HepG2 (cell line): Measurements from ENCODE around the gene SHROOM1. TPM values are rescaled to one million over a fixed set of nuclear protein-coding genes. Genes with fewer than 3 reads are reported as not detected.

ENCODE experiments used
- ATAC-seq: fragments of 200-7000 bp; cut with Tn5 transposase; 3 replicates; pipeline ENCODE4 v1.9.1; 2020; ENCODE audit warnings: mild to moderate bottlenecking, moderate library complexity
- BruUV-seq: library from RNA; stranded (reverse); fragments of 400-500 nt; replicated peaks from 2 replicates; lab custom pipeline; 2021; lab: Mats Ljungman, UMichigan
- CTCF ChIA-PET: fragments of 300-600 bp; formaldehyde crosslinking; extraction: SDS; loops from one replicate; lab custom pipeline; 2021; ENCODE audit warnings: low total read pairs, inconsistent platforms, low intra/inter-chr PET ratio; lab: Yijun Ruan, JAX
- POLR2A ChIA-PET: fragments of 350-600 bp; sonication (Branson Sonifier 250); formaldehyde crosslinking; loops from one replicate; lab custom pipeline; 2020; ENCODE audit warnings: antibody characterized with exemption, inconsistent platforms; lab: Yijun Ruan, JAX
- DNase-seq: peaks from one replicate; pipeline ENCODE4 v3.0.0-alpha.2; 2015; ENCODE audit warnings: low spot score
- FAIRE-seq: peaks from 3 replicates; lab custom pipeline; 2011; peaks lifted over from hg19 to GRCh38; lab: Jason Lieb, UNC
- H2AFZ ChIP-seq: one replicate; pipeline ENCODE4 v1.6.1; 2011; ENCODE audit warnings: low read length, inconsistent platforms
- H3K27ac ChIP-seq: fragments of 300-600 bp; 3 replicates; pipeline ENCODE4 v1.8.0; 2011; ENCODE audit warnings: mixed run types, mild to moderate bottlenecking, mixed read lengths, low read length, inconsistent platforms; ENCODE audit not compliant: insufficient read depth; ENCODE audit errors: extremely low read length
- H3K27me3 ChIP-seq, 2 experiments: fragments of 200-600 bp in 1 of 2; 2 replicates in 1 of 2; 3 replicates in 1 of 2; pipeline versions ENCODE4 v1.6.0 to v1.8.0; 2011; ENCODE audit warnings: low read length in 2 of 2, mild to moderate bottlenecking in 2 of 2, moderate library complexity in 2 of 2, inconsistent platforms in 1 of 2; ENCODE audit not compliant: insufficient read depth in 2 of 2, control insufficient read depth in 1 of 2
- H3K36me3 ChIP-seq, 2 experiments: fragments of 200-600 bp in 1 of 2; replicated peaks in 1 of 2; 2 replicates in 1 of 2; 3 replicates in 1 of 2; pipeline versions ENCODE4 v1.5.1 to v1.8.0; 2011; ENCODE audit warnings: low read length in 2 of 2, inconsistent platforms in 1 of 2; ENCODE audit not compliant: insufficient read depth in 2 of 2, control insufficient read depth in 1 of 2
- H3K4me1 ChIP-seq: 2 replicates; pipeline ENCODE4 v1.5.1; 2012; ENCODE audit warnings: low read length, inconsistent platforms; ENCODE audit not compliant: insufficient read depth
- H3K4me2 ChIP-seq: 2 replicates; pipeline ENCODE4 v1.6.0; 2011; ENCODE audit warnings: low read depth, low read length, inconsistent platforms
- H3K4me3 ChIP-seq, 3 experiments: fragments of 200-600 bp in 1 of 3; sonication (generic), shearing (Covaris generic) in 1 of 3; replicated peaks in 1 of 3; 2 replicates each; pipeline ENCODE4 v1.5.1; 2011 to 2016; ENCODE audit warnings: low read length in 3 of 3, inconsistent platforms in 2 of 3, low read depth in 2 of 3, mild to moderate bottlenecking in 2 of 3, control low read depth in 1 of 3, mixed read lengths in 1 of 3; ENCODE audit not compliant: insufficient read depth in 1 of 3
- H3K79me2 ChIP-seq: one replicate; pipeline ENCODE4 v1.6.1; 2011; ENCODE audit warnings: low read length, inconsistent platforms; ENCODE audit not compliant: insufficient read depth
- H3K9ac ChIP-seq: 2 replicates; pipeline ENCODE4 v1.6.0; 2011; ENCODE audit warnings: mild to moderate bottlenecking, low read depth, low read length, inconsistent platforms; ENCODE audit not compliant: insufficient read depth
- H3K9me3 ChIP-seq: 2 replicates; pipeline ENCODE4 v1.5.1; 2012; ENCODE audit warnings: mild to moderate bottlenecking, low read length
- H4K20me1 ChIP-seq: 2 replicates; pipeline ENCODE4 v1.6.0; 2011; ENCODE audit warnings: inconsistent platforms, mild to moderate bottlenecking, low read length, moderate library complexity; ENCODE audit not compliant: insufficient read depth
- ATRX ChIP-seq: sonication (generic); formaldehyde crosslinking; IDR thresholded peaks from 2 replicates; pipeline ENCODE4 v1.4.0; 2020; ENCODE audit warnings: missing genetic modification reagents, borderline replicate concordance
- CREM ChIP-seq, 2 experiments: sonication (generic) in 1 of 2; formaldehyde crosslinking in 1 of 2; IDR thresholded peaks; 2 replicates each; pipeline versions ENCODE4 v1.4.0 to v1.6.1; 2016 to 2020; ENCODE audit warnings: antibody characterized with exemption in 1 of 2, mild to moderate bottlenecking in 1 of 2, missing genetic modification reagents in 1 of 2
- ELF3 ChIP-seq: IDR thresholded peaks from 2 replicates; pipeline ENCODE4 v1.6.1; 2016; ENCODE audit warnings: missing genetic modification reagents, missing compliant biosample characterization
- GFI1 ChIP-seq: sonication (generic); formaldehyde crosslinking; IDR thresholded peaks from 2 replicates; pipeline ENCODE4 v1.5.0; 2020; ENCODE audit warnings: missing genetic modification reagents, mild to moderate bottlenecking, borderline replicate concordance
- HNF4G ChIP-seq, 2 experiments: sonication (generic) in 1 of 2; formaldehyde crosslinking in 1 of 2; IDR thresholded peaks; 2 replicates each; pipeline versions ENCODE4 v1.4.0 to v1.6.1; 2011 to 2020; ENCODE audit warnings: borderline replicate concordance in 2 of 2, low read depth in 2 of 2, mild to moderate bottlenecking in 2 of 2, low read length in 1 of 2, missing genetic modification reagents in 1 of 2, moderate library complexity in 1 of 2
- MIXL1 ChIP-seq: IDR thresholded peaks from 2 replicates; pipeline ENCODE4 v1.6.1; 2016
- MTA1 ChIP-seq: sonication (generic); formaldehyde crosslinking; IDR thresholded peaks from 2 replicates; pipeline ENCODE4 v1.4.0; 2020; ENCODE audit warnings: missing genetic modification reagents, mild to moderate bottlenecking, borderline replicate concordance
- MTA3 ChIP-seq: sonication (generic); formaldehyde crosslinking; IDR thresholded peaks from 2 replicates; pipeline ENCODE4 v1.4.0; 2020; ENCODE audit warnings: missing genetic modification reagents
- MXI1 ChIP-seq: IDR thresholded peaks from 3 replicates; pipeline ENCODE4 v1.6.1; 2012; ENCODE audit warnings: low read depth, low read length, inconsistent platforms, borderline replicate concordance
- PAWR ChIP-seq: sonication (generic); formaldehyde crosslinking; IDR thresholded peaks from 2 replicates; pipeline ENCODE4 v1.4.0; 2020; ENCODE audit warnings: missing genetic modification reagents, mild to moderate bottlenecking, borderline replicate concordance
- TCF7L2 ChIP-seq: IDR thresholded peaks from 2 replicates; pipeline ENCODE4 v1.6.1; 2011; ENCODE audit warnings: mild to moderate bottlenecking, low read depth, low read length, moderate library complexity
- TEAD2 ChIP-seq: sonication (generic); formaldehyde crosslinking; IDR thresholded peaks from 2 replicates; pipeline ENCODE4 v1.9.0; 2021; ENCODE audit warnings: missing genetic modification reagents
- ZBTB42 ChIP-seq: sonication (generic); formaldehyde crosslinking; IDR thresholded peaks from 2 replicates; pipeline ENCODE4 v1.5.0; 2020; ENCODE audit warnings: mild to moderate bottlenecking, missing genetic modification reagents
- ZBTB43 ChIP-seq: sonication (generic); formaldehyde crosslinking; conservative IDR thresholded peaks from 2 replicates; pipeline ENCODE4 v1.4.0; 2020; ENCODE audit warnings: missing genetic modification reagents
- ZKSCAN5 ChIP-seq: sonication (generic); formaldehyde crosslinking; IDR thresholded peaks from 2 replicates; pipeline ENCODE4 v1.5.1; 2020; ENCODE audit warnings: mild to moderate bottlenecking, missing genetic modification reagents
- ZNF234 ChIP-seq: sonication (generic); formaldehyde crosslinking; conservative IDR thresholded peaks from 2 replicates; pipeline ENCODE4 v1.5.1; 2020; ENCODE audit warnings: mild to moderate bottlenecking, missing genetic modification reagents
- ZNF253 ChIP-seq: sonication (generic); formaldehyde crosslinking; IDR thresholded peaks from 2 replicates; pipeline ENCODE4 v1.8.0; 2022; ENCODE audit warnings: mild to moderate bottlenecking, missing genetic modification reagents, borderline replicate concordance
- ZNF460 ChIP-seq: sonication (generic); formaldehyde crosslinking; IDR thresholded peaks from 2 replicates; pipeline ENCODE4 v1.5.1; 2020; ENCODE audit warnings: missing genetic modification reagents, mild to moderate bottlenecking, borderline replicate concordance
- ZNF501 ChIP-seq: sonication (generic); formaldehyde crosslinking; IDR thresholded peaks from 2 replicates; pipeline ENCODE4 v1.5.1; 2020; ENCODE audit warnings: mild to moderate bottlenecking, moderate library complexity, missing genetic modification reagents
- ZNF547 ChIP-seq: sonication (generic); formaldehyde crosslinking; IDR thresholded peaks from 2 replicates; pipeline ENCODE4 v1.5.1; 2020; ENCODE audit warnings: mild to moderate bottlenecking, missing genetic modification reagents
- ZNF644 ChIP-seq: IDR thresholded peaks from 2 replicates; pipeline ENCODE4 v1.6.1; 2016; ENCODE audit warnings: low read depth
- WGBS: methylation state at CpG from one replicate; pipeline ENCODE4 v1.1.6; 2017; ENCODE audit warnings: low lambda C conversion rate; 5-methylcytosine and 5-hydroxymethylcytosine counted together
- in situ Hi-C: cut with HindIII; loops from 2 replicates; pipeline ENCODE4 v1.10.0; 2017; ENCODE audit warnings: low pct_unique_long_range_greater_than_20kb; ENCODE audit not compliant: extremely low pct_ligation_motif_present
- intact Hi-C: fragments of 100-400 bp; cut with micrococcal nuclease; formaldehyde crosslinking; loops from one replicate; pipeline ENCODE4 v1.10.0; 2022; ENCODE audit not compliant: unreplicated experiment
- polyA plus RNA-seq, 8 experiments: library from polyadenylated mRNA; depleted of rRNA in 3 of 8; stranded (reverse) in 7 of 8; unstranded in 1 of 8; fragments of >200 nt; fragmentation: Illumina TruSeq in 4 of 8; extraction: Trizol in 4 of 8; gene quantifications; 2 replicates each; pipeline versions ENCODE4 v1.2.1 to v1.2.3, GENCODE V29; 2011 to 2016; ENCODE audit warnings: low read depth in 4 of 8, missing spikeins in 1 of 8, mixed read lengths in 1 of 8; ENCODE audit not compliant: insufficient read depth in 1 of 8
- total RNA-seq, 5 experiments: library from RNA; depleted of rRNA; stranded (reverse); fragments of >200 nt; fragmentation: Illumina TruSeq; extraction: Trizol; gene quantifications; 2 replicates each; pipeline ENCODE4 v1.2.3, GENCODE V29; 2016; ENCODE audit warnings: low read depth in 1 of 5
- TF ChIP-seq, protein P1 (sequence below): sonication (generic); formaldehyde crosslinking; IDR thresholded peaks from 2 replicates; pipeline ENCODE4 v1.4.0; 2020; ENCODE audit warnings: missing genetic modification reagents

SHROOM1 gene
- total and polyA plus RNA-seq, 2 of the 13 experiments (the other 11 are each of a cell fraction or from before 2014, with no cell fraction given) = 18.2 to 25.7 TPM

DNA sequence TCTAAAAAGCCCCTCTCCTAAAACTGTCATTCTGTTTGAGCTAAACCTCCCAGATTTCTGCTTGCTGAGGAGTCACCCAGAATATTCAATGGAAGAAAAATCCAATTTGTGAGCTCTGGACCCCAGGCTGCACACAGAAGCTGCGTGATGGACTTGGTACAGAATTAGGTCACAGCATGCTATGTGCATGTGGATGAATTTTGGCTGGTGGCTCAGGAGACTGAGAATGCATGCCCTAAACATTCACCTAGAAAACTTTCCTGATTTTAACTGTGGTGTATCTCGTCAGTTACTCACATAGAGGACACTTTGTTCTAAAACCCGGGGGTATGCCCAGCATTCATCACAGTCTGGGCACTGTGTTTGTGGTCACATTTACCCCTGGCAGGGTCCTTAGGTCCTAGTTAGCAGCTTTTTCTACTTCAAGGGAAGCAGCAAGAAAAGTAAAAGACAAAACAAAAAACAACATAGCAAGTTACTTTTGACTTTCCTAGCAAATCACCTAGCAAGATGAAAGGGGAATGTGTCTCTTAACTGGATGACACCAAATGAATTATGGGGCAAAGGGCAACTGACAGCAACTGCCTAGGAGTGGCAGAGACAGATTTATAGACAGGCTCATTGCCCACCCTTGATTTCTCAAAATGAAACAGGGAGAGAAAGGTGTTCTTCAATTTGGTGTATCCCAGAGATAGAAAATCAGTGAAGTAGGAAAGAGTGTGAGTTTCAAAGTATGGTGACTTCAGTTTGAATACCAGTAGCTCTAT, 8.3 kb upstream of the SHROOM1 start:
- Histone ChIP-seq H3K36me3 (no peaks in the 10 kb centered on the region), H3K4me1 (peaks cover 83% of the 10 kb centered on the region), H2AFZ (no peak overlapping the region), H3K27ac (peak overlapping the region; percentile 98), H3K9me3 (no peaks in the 10 kb centered on the region), H3K4me3 (peak overlapping the region; percentile 36 to 68 (median 56); a peak in 5 of 6 replicates), H4K20me1 (no peaks in the 10 kb centered on the region), H3K79me2 (no peaks in the 10 kb centered on the region), H3K27me3 (no peaks in the 10 kb centered on the region), H3K9ac (peak overlapping the region; percentile 88), H3K4me2 (peak overlapping the region; percentile 92)
- POLR2A ChIA-PET = interaction anchor here (0.7 to 4.8 kb wide), 14 partner anchors 8 to 213 kb away, joined by 3 to 51 read pairs (median 10); partner anchors contain the start of genes GDF9, HSPA4, SHROOM1 and UQCRQ
- DNase-seq (no peak), ATAC-seq (peak; percentile 43), FAIRE-seq (no peak)
- in situ Hi-C loops = no loop called here
- intact Hi-C loops = no loop called here
- 0% methylated on average over 3 of the region's 3 CpGs for WGBS
- CTCF ChIA-PET = no interaction called here
- BruUV-seq = no TSS peak
- TF ChIP-seq HNF4G (IDR thresholded peaks at IDR 0.05; ENCODE audit: borderline replicate concordance, low read depth, low read length) (no peak), HNF4G (CRISPR knock-in tag; IDR thresholded peaks at IDR 0.05; ENCODE audit: borderline replicate concordance, low read depth) (no peak), MTA1 (no peak), ZBTB43 (no peak), MIXL1 (CRISPR knock-in tag) (peak; percentile 64; the same call in 1 of the 2 replicates), TEAD2 (no peak), MTA3 (CRISPR knock-in tag) (no peak), ZNF501 (no peak; the same call in 1 of the 2 replicates), ZNF234 (CRISPR knock-in tag) (no peak), ATRX (no peak), ZBTB42 (CRISPR knock-in tag) (no peak), ZNF253 (CRISPR knock-in tag) (no peak), TCF7L2 (no peak), ELF3 (peak; percentile 56), MXI1 (0 out of 3 replicates have a peak, but pooled peaks have one; percentile 10), ZKSCAN5 (no peak), ZNF547 (CRISPR knock-in tag) (no peak), ZNF460 (CRISPR knock-in tag) (no peak), PAWR (CRISPR knock-in tag) (no peak), ZNF644 (no peak; the same call in 1 of the 2 replicates), CREM (IDR thresholded peaks at IDR 0.05) (peak; percentile 6; the same call in 1 of the 2 replicates), CREM (CRISPR knock-in tag; IDR thresholded peaks at IDR 0.05) (no peak), GFI1 (CRISPR knock-in tag) (peak; percentile 40; the same call in 1 of the 2 replicates)
- TF ChIP-seq, protein P1, sequence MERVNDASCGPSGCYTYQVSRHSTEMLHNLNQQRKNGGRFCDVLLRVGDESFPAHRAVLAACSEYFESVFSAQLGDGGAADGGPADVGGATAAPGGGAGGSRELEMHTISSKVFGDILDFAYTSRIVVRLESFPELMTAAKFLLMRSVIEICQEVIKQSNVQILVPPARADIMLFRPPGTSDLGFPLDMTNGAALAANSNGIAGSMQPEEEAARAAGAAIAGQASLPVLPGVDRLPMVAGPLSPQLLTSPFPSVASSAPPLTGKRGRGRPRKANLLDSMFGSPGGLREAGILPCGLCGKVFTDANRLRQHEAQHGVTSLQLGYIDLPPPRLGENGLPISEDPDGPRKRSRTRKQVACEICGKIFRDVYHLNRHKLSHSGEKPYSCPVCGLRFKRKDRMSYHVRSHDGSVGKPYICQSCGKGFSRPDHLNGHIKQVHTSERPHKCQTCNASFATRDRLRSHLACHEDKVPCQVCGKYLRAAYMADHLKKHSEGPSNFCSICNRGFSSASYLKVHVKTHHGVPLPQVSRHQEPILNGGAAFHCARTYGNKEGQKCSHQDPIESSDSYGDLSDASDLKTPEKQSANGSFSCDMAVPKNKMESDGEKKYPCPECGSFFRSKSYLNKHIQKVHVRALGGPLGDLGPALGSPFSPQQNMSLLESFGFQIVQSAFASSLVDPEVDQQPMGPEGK (CRISPR knock-in tag) = no peak
